Fibroblast of the aortic adventitia (primary cell): ENCODE data around the gene SLC17A3. TPM values are rescaled to one million over a fixed set of nuclear protein-coding genes. Genes with fewer than 3 reads are reported as not detected.

ENCODE experiments used
- DNase-seq: peaks from one replicate; pipeline ENCODE4 v3.0.0-alpha.2; 2010; ENCODE audit warnings: low read depth
- H3K4me3 ChIP-seq: 2 replicates; pipeline ENCODE4 v1.5.1; 2011; ENCODE audit warnings: low read depth, mild to moderate bottlenecking, control low read depth, low read length, moderate library complexity
- CTCF ChIP-seq: IDR thresholded peaks from 2 replicates; pipeline ENCODE4 v1.5.1; 2011; ENCODE audit warnings: mild to moderate bottlenecking, low read length, control low read depth, inconsistent platforms; ENCODE audit not compliant: insufficient read depth
- total RNA-seq: library from RNA; depleted of rRNA; stranded (reverse); fragments of >200 nt; gene quantifications from 2 replicates; pipeline ENCODE4 v1.2.3, GENCODE V29; 2012; ENCODE audit warnings: low replicate concordance

SLC17A3 gene
- total RNA-seq, 1 donor, result not detected

GRCh38 chr6:25916330-25916729 is 42.3 kb upstream of the SLC17A3 start:
- no peak for DNase-seq

GRCh38 chr6:25913741-25914140 is 39.7 kb upstream of the SLC17A3 start:
- TF ChIP-seq CTCF, result no peak
- DNase-seq, result no peak
- H3K4me3 ChIP-seq, result no peak overlapping the region

More at GRCh38 chr6:25916330-25916729, 42.3 kb upstream of the SLC17A3 start:
- H3K4me3 ChIP-seq, result no peak overlapping the region
- no peak for TF ChIP-seq CTCF

- DNase-seq, result no peak
- no peak overlapping the region for H3K4me3 ChIP-seq
- no peak for TF ChIP-seq CTCF
Observed at GRCh38 chr6:25911351-25911750, 37.3 kb upstream of the SLC17A3 start.

- no peak for TF ChIP-seq CTCF
- H3K4me3 ChIP-seq, result no peak overlapping the region
- DNase-seq, result no peak
Observed at GRCh38 chr6:25907475-25908014, 33.5 kb upstream of the SLC17A3 start.

GRCh38 chr6:25903467-25904099 is 29.5 kb upstream of the SLC17A3 start:
- no peak for DNase-seq
- H3K4me3 ChIP-seq, result no peak overlapping the region
- no peak for TF ChIP-seq CTCF

- DNase-seq, result no peak
- no peak for TF ChIP-seq CTCF
- no peak overlapping the region for H3K4me3 ChIP-seq
Observed at GRCh38 chr6:25902071-25902470, 28.0 kb upstream of the SLC17A3 start.

GRCh38 chr6:25900843-25901242 is 26.8 kb upstream of the SLC17A3 start:
- DNase-seq, result no peak
- TF ChIP-seq CTCF, result no peak
- H3K4me3 ChIP-seq, result no peak overlapping the region
